Inflammatory macrophage treated with lipopolysaccharide for 1 hour (primary cell): ENCODE measurements around the gene F5.
A peak's percentile ranks its signal among the peaks of the same experiment; 100 is the strongest.
"Not testable (repeated sequence)": the region's sequence is repeated elsewhere in the genome, so short reads cannot be mapped to it uniquely, and the experiment has no call there.

Experiments
- DNase-seq, 2 donors: peaks; one replicate each; pipeline ENCODE4 v3.0.0-alpha.2; 2020 to 2022

F5 gene

DNA sequence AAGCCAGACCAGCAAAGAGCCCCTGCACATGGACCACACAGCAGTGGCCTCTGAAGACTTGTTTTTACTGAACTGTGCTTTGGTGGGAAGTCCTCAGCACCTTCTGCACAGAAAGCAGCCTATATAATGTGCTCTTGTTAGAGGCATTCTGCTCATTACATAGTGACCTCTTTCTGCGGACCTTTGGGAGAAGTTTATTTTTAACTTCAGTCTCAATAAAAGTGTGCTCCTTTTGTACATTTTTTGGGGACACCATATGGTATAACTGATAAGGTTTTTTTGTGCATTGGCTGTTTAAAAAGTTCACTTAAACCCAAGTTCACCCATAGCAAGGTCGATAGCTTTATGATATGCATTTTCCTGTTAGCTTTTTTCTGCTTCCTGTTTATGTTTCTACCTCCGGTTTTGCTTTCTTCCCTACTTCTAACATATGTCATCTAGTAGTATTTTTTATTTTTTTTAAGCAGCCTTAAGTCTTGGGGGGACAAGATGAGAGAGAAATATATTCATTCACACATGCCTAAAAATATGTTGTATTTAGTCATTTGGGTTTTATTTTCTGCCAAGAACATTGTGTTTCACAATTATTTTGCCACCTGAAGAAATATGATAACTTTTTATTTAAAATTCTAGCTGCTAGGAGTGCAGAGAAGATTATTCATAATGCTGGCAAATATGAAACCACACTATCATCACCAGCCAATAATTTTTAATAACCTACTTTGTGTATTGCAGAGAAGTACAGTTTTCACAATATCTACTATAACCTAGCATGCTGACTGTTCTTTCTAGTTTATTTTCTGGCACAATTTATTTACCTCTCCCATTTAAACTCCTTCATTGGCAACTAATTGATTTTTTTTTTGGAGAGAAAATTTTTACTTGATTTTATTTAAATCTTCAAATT, 77.6 kb downstream of the F5 start:
- no peak for DNase-seq

DNA sequence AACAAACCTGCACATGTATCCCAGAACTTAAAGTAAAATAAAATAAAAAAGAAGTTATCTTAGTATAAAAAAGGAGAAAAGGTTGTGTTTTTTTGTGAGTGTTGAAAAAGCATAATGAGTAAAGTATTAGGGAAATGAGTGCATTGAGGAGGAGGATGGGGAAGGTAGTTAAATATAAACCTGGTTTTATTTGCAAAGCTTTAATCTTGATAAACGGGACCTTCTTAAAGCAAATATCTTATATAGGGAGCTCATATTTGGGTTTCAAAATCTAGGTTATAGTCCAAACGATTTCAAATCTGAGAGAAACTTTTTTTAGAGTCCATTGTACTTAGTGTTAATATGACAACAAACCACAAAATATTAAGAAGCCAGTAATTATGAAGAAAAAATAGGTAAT, 78.9 kb downstream of the F5 start:
- no peak for DNase-seq

DNA sequence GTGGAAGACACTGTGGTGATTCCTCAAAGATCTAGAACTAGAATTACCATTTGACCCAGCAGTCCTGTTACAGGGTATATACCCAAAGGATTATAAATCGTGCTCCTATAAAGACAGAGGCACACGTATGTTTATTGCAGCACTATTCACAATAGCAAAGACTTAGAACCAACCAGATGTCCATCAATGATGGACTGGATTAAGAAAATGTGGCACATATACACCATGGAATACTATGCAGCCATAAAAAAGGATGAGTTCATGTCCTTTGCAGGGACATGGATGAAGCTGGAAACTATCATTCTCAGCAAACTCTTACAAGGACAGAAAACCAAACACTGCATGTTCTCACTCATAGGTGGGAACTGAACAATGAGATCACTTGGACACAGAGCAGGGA, 82.7 kb downstream of the F5 start:
- not testable (repeated sequence) for DNase-seq

DNA sequence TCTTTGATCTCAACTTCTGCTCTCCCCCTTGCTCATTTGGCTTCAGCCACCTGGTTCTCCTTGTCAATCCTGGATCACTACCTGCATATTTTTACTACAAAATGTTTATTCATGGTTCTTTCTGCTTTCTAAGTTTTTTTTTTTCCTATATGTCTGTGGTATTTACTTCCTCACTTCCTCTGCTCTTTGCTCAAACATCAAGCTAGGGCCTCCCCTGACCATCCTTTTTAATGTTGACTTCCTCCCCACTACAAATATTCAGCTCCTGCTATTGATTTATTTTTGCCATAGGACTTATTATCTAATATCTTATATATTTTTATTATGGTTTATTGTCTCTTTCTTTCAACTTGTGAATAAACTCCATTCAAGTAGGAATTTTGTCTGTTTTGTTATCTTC, 86.5 kb downstream of the F5 start:
- DNase-seq, result no peak

DNA sequence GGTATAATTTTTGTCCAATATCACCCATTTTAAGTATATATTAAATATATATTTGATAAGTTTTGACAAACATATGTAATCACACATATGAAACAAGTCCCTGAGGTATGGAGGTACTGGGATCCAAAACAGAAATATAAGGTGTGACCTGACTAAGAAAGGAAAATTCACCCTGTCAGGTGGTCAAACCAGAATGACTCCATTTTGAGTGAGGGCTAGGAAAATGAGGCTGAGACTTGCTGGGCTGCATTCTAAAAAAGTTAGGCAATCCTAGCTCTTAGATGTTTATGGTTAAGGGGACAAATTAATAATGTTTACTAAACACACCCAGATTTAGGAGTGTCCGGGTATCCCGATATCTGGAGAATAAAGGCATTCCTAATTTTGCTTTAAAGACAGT, 89.0 kb downstream of the F5 start:
- DNase-seq, result no peak

DNA sequence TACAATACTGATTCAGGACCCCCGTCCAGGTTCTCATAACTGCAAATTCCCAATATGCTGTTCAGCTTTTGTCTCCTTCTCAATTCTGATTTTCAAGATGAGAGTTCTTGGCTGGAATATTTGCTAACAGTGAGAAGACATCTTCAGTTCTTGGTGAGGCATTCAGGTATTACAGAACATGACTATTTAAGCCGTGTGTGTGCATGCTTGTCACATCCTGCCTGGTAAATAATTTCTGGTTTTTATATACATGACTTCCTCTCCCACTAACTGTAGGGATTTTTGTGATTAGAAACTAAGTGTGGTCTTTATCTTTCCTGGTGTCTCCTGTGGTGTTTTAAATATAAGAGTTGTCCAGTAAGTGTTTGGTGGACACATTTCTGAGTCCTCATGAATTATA, 90.4 kb downstream of the F5 start:
- DNase-seq, result no peak

DNA sequence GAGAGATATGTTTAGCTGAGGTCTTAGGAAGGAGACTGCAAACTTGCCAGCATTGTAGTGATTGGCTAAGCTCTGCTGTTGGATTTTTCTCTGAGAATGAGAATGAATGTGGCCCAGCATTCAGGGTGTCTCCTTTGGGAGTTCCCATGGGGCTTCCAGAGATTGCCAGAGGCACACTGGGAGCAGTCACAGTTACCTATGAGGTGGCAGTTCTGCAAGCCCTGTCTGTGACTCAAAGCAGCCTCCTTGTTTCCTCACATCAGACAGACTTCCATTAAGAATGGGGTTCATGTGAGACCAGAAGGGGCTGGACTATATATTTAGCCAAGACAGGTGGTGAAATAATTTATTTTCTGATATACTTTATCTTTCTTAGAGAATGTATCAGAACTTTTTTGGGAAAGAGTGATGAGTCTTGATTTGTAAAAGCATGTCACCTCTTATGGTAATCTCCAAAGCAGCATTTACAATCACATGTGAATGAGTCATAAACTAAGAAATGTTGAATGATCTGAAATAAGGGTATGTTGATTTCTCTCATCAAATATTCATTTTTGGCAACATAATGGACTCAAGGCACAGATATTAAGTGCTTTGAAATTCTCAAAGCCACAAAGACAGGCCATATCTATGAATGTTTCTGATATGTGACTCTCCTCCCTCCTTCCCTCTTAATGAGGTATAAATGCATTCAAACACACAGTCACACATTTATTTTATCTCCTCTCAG, 91.1 kb downstream of the F5 start:
- DNase-seq, result peak; percentile 17 to 55

DNA sequence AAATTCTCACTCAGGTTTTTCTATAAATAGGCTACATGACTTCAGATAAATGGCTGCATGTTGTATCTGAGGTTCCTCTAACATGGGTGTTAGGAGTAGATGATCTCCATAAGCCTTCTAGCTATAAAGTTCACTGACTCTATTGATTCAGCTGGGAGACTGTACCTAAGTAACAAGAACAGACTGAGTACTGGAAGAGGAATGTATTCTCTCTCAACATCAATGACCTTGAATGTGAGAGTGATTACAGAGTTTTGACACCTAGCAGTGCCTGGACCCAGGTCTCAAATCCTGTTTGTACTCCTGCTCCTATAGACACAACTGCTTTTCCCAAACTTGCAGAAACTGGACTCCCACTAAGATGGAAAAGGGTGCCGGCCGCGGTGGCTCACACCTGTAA, 91.9 kb downstream of the F5 start:
- DNase-seq, result no peak

DNA sequence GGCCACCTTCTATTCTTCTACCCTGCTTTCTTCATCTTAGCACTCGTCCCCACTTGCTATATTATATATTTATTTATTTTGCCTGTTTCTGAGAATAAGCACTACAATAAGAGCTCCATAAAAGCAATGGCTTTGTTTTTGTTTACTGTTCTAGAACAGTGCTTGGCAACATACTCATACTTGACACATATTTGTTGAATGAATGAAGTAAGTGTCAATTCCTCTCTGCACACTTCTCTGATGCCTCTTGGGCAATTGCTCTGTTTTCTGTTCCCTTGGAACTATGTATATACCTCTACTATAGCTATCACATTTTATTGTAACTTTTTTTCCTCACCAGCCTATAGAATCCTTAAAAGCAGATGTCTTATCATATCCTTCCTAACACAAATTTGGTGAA, 93.0 kb downstream of the F5 start:
- DNase-seq, result no peak

DNA sequence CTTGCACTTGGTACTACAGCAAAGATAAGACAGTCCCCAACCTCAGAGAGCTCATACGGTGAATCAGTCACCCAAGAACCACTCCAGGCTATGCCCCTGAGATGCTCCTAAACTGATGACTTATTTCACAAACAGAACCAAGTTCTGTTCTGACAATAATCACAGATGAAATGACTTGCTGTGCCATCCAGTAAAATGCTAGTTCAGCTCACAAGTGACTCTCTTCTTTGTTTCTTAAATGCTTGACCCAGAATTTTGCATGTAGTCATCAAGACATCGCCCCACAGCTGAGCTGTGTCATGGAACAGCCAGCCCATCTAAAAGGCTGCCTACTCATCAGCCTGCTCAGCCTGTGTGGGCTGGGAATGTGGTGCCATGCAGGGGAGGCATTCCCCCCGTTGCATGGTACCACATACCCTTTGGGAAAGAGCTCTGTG, 94.4 kb downstream of the F5 start:
- DNase-seq, result no peak

DNA sequence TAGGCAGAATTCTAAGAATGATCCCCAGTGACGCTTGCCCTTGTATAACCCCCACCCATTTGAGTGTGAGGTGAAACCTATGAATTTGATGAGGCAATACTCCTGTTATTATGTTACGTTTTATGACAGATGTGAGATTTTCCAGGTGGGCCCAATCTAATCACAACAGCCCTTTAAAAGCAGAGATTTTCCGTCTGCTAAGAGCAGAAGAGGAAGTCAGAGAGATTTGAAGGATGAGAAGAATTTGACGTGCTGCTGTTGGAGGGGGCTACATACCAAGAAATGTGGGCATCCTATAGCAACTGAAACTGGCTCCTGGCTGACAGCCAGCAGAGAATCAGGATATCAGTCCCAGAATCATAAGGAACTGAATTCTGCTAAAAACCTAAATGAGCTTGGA, 98.1 kb downstream of the F5 start:
- DNase-seq, result no peak

DNA sequence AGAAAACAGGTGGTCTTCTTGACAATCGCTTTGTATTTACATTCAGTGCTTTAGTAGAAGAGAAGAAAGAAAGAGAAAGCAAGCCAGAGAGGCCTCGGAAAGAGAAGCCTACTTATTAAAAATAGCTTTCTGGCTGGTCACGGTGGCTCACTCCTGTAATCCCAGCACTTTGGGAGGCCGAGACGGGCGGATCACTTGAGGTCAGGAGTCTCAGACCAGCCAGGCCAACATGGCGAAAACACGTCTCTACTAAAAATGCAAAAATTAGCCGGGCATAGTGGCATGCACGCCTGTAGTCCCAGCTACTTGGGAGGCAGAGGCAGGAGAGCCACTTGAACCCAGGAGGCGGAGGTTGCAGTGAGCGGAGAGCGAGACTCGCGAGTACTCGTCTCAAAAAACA, 98.7 kb downstream of the F5 start:
- DNase-seq, result no peak

DNA sequence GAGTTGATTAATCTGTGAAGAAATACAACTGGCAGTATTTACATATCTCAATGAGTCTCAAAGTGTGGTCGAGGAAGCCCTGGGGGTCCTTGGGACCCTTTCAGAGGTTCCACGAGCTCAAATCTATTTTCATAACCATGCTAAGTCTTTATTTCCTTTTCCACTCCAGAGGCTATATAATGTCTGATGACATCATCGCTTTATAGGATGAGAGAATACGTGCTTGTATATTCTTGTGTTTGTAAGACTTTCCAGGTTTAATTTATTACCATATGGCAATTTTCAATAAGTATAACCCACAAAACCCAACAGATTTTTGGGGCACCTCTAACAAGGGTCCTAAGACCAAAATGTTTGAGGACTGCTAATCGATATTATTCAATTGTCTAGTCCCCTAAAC, 99.1 kb downstream of the F5 start:
- no peak for DNase-seq

DNA sequence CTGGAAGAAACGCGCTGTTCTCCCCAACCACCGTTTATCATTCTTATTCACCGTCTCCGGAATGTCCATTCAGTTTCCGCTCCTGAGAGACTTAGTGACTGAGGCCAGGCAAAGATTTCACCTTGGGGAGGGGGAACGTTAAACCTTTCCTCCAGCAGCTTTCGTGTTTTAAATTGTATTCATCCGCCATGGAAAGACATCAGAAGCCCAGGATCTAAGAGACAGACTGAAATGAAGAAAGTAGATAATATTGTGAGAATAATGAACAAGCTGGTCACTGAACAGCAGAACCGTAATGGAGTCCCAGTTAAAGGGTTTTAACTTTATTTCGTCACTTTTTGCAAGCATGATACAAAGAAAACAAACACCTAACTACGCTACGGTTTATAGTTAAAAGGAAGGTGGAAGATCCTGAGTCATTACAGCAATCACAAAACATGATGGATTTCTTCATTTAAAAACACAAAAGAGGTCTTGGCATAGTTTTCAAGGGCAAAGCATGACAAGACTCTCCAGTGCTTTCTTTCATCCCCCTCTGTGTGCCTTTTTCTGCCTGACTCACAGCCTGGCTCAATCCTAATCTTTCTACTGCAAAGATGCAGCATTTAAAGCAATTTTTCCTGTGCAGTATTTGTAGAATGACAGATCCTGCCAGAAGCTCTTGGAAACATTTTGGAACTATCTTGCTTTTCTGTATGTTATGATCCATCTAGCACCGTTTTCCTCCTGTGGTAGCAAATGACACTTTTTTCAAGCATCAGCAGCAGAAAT, 99.8 kb downstream of the F5 start:
- no peak for DNase-seq

DNA sequence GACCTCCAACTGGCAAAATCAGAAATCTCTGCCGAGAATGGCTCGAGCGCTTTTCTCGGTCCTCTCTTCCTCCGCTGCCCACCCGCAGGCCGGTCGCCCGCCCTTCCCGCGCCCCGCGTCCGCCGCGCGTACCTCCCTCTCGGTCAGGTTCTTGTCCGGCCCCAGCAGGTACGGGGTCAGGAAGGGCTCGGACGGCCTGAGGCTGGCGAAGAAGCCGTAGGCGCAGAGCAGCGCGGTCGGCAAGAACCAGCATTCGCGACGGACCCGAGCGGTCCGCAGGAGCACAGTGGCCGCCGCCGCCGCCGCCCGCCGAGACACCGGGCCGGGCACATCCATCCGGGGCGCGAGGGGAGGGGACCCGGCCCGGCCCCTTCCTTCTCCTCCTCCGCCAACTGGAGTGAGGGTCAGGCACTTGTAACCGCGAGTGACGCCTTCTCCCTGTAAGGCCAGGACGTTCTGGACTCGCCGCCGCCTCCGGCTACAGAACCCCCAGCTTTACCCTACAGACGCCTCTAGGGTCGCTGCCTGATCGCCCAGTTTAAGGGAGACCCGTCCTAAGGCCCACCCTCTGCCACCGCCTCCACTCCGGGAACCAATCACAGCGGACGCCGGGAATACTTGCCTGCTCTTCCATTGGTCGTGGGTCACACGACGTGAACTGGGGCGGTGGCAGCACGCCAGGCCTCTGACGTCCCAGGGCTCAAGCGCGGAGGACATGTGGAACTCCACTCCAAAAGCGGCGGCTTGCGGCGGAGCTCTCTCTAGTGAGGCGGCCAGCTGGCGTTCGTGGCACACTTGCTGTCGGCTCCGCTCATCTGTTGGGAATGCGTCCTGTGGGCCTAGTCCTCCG, 100.6 kb downstream of the F5 start, which contains the start of gene SLC19A2:
SLC19A2 (minus strand) TSS at position 514 of the 850 bp plus-strand sequence; CDS start at position 336, 178 bp downstream.
- peak; percentile 96 to 99 for DNase-seq

DNA sequence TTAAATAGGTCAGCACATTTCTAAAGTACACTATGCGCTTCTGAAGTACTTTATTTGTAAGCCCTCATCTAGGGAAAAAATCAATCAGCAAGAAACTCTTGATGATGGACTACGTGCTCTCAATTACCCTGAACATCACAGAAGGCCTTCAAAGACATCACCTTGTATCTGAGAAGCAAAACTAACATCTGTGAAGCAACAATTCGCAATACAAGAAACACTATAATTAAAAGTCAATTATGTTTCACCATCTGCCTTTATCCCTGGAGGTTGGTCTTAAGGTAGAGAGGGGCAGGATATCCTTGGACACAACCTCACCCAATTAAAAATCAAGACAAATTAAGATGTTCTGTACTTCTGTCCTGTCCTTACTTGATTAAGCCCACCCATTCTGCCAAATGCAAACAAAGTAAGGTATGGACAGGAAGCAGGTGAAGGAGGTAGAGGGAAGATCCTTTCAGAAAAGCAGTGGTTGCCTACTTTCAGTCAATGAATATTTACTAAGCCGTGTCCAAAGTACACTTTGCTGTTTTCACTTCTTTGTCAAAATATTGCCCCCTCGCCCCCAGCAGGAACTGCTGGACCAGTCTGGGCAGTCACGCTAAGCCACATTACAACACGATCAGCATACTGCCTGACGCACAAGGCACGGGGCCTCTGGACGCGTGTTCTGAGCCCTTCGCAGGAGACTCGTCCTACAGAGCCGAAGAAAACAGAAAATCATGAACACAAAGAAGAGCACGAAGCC, 101.4 kb downstream of the F5 start:
- peak; percentile 28 to 53 for DNase-seq

DNA sequence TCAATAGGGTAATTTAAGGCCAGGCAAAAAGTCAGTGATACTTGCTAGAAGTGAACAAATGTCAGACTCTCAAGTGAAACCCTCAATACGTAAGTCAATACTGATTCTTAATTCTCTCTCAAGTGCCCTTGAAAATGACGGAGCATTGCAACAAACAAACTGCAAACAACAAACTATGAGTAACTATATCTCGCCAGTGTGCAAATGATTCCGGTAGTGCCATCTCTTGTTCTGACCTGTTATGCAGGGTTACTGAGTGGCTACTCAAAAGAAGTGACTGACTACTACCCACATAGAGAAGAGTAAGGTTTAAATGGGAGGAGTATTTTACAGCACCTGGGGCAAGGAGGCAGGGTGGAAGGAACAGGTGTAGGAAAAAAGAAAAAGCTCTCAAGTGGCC, 102.2 kb downstream of the F5 start:
- no peak for DNase-seq

DNA sequence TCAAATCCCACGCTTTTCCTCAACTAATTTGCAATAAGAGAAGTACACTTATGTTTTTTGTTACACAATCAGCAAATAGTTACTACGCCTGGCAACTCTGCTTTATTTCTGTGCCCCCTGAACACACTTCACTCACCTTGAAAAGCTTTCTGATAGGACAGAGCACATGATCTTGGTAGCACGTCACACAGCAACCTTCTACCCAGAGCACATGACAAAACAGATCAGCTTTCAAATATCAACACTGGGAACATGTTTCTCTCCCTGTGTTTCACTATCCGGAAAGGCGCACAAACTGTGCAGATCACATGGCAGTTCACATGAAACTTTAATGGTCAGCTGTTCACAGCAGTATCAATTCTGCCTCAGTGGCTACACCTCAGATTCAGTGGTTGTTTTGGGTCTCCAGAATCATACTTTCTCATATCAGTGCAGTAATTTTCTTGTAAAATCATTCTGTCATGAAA, 102.7 kb downstream of the F5 start:
- DNase-seq, result no peak

DNA sequence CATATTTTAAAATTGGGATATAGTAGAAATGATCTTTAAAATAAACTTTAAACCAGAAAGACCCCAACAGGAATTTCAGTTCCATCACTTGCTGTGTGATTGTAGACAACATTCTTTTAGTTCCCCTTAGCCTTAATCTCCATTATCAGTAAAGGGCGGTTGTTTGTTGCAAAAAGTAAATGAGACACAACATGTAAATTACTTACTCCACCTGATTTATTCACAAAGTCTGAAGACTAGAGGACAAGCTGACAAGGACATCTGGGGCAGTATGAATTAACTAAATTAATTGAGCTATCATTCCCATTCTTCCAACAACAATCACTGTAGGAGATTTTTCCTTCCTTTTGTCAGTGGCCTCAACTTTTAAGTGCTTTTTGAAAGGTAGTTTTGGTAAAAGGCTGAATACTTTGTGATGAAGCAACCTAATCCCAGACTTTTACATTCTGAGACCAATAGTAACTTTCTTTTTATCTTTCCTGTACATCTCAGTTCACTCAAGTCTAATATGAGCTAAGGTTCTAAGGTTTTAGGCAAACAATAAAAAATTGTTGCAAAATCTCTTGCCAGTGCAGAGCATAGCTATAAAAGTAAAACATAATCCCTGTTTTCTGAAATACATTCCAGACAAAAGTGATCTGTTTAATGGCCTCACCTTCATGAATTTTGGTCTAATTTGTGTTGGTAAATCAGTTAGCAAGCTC, 106.8 kb downstream of the F5 start:
- DNase-seq, result no peak

DNA sequence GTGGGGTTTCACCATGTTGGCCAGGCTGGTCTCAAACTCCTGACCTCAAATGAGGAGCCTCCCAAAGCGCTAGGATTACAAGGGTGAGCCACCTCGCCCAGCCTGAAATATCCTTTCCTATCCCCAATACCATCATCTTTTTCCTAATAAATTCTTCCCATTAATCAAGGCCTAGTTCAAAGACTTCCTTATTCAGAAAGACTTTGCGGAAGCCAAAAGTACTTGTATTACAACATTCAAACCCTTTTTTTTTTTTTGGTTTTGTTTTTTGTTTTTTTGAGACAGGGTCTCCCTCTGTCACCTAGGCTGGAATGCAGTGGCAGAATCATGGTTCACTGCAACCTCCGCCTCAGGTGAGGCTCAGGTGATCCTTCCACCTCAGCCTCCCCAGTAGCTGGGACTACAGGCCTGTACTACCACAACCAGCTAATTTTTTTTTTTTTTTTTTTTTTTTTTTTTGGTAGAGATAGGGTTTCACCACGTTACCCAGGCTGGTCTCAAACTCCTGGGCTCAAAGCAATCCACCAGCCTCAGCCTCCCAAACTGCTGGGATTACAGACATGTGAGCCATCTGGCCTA, 108.1 kb downstream of the F5 start:
- DNase-seq, result no peak
